K562 (cell line): ENCODE results near the gene AJAP1. TPM values are rescaled to one million over a fixed set of nuclear protein-coding genes. Genes with fewer than 3 reads are reported as not detected.

Experiments
- E2F8 ChIP-seq: fragments of 450-650 bp; IDR thresholded peaks from 2 replicates; pipeline ENCODE4 v1.7.1; 2018; ENCODE audit warnings: mild to moderate bottlenecking, low read depth; ENCODE audit not compliant: partially characterized antibody
- REST ChIP-seq, 2 experiments: fragments of 450-650 bp; formaldehyde crosslinking in 1 of 2; IDR thresholded peaks; 2 replicates each; pipeline versions ENCODE4 v1.4.0 to v1.6.1; 2014 to 2020; ENCODE audit warnings: mild to moderate bottlenecking in 2 of 2, borderline replicate concordance in 1 of 2, low read depth in 1 of 2
- polyA plus RNA-seq, 8 experiments: library from polyadenylated mRNA; depleted of rRNA in 4 of 8; stranded (reverse) in 5 of 8; unstranded in 3 of 8; fragments of >200 nt; fragmentation: Nextera tagmentation in 2 of 8; fragmentation: Illumina TruSeq in 1 of 8; extraction: Ambion mirVana in 2 of 8; extraction: Trizol in 1 of 8; gene quantifications; 2 replicates each; pipeline versions ENCODE4 v1.2.1 to v1.2.3, GENCODE V29; 2011 to 2014; ENCODE audit warnings: inconsistent platforms in 1 of 8, missing spikeins in 1 of 8
- total RNA-seq, 7 experiments: library from RNA; depleted of rRNA in 6 of 7; stranded (reverse); fragments of >200 nt in 6 of 7; fragmentation: Illumina TruSeq in 2 of 7; extraction: Trizol in 2 of 7; gene quantifications; 2 replicates each; pipeline versions ENCODE4 v1.2.1 to v1.2.3, GENCODE V29; 2011 to 2021; ENCODE audit warnings: low replicate concordance in 1 of 7

The AJAP1 gene
- total and polyA plus RNA-seq, 9 of the 15 experiments (the other 6 are each of a cell fraction or from before 2014, with no cell fraction given): not detected

- TF ChIP-seq REST (IDR thresholded peaks at IDR 0.05; ENCODE audit: borderline replicate concordance): no peak
- TF ChIP-seq REST (CRISPR knock-in tag; IDR thresholded peaks at IDR 0.05; ENCODE audit: low read depth): no peak
- TF ChIP-seq E2F8: no peak
Measured at GRCh38 chr1:4613606-4614370, 40.6 kb upstream of the AJAP1 start (continued).
